Aorta (tissue), 5 donors: ENCODE data around the gene SERPINF2. TPM values are rescaled to one million over a fixed set of nuclear protein-coding genes. Genes with fewer than 3 reads are reported as not detected.
A peak's percentile ranks its signal among the peaks of the same experiment; 100 is the strongest.

Experiments used
- ATAC-seq: fragments of 200-7000 bp; cut with Tn5 transposase; one replicate; pipeline ENCODE4 v1.9.1; 2022; ENCODE audit warnings: moderate library complexity; ENCODE audit not compliant: low FRiP score
- DNase-seq, 2 donors: peaks; one replicate each; pipeline ENCODE4 v3.0.0-alpha.2; 2020
- H3K27ac ChIP-seq, 2 donors: one replicate each; pipeline ENCODE4 v1.5.1; 2013; ENCODE audit warnings: low read length in 2 of 2, mild to moderate bottlenecking in 2 of 2, moderate library complexity in 2 of 2, control low read depth in 1 of 2, inconsistent platforms in 1 of 2, low read depth in 1 of 2
- H3K27me3 ChIP-seq, 2 donors: one replicate each; pipeline ENCODE4 v1.6.1; 2013; ENCODE audit warnings: control low read depth in 1 of 2, low read length in 1 of 2, mild to moderate bottlenecking in 1 of 2, moderate library complexity in 1 of 2; ENCODE audit not compliant: insufficient read depth in 2 of 2, control insufficient read depth in 1 of 2
- H3K36me3 ChIP-seq, 2 donors: one replicate each; pipeline ENCODE4 v1.6.1; 2013; ENCODE audit warnings: control low read depth in 1 of 2, low read length in 1 of 2, mild to moderate bottlenecking in 1 of 2; ENCODE audit not compliant: insufficient read depth in 2 of 2, control insufficient read depth in 1 of 2
- H3K4me1 ChIP-seq, 2 donors: one replicate each; pipeline ENCODE4 v1.6.1; 2013; ENCODE audit warnings: low read length in 2 of 2, control low read depth in 1 of 2, mild to moderate bottlenecking in 1 of 2, moderate library complexity in 1 of 2; ENCODE audit not compliant: insufficient read depth in 2 of 2, control insufficient read depth in 1 of 2
- H3K4me3 ChIP-seq, 2 donors: one replicate each; pipeline ENCODE4 v1.5.1; 2013; ENCODE audit warnings: low read length in 2 of 2, control low read depth in 1 of 2, mild to moderate bottlenecking in 1 of 2
- H3K9me3 ChIP-seq: one replicate; pipeline ENCODE4 v1.6.1; 2013; ENCODE audit warnings: mild to moderate bottlenecking, low read length; ENCODE audit not compliant: control insufficient read depth
- WGBS, 2 donors: extraction: QIAGEN DNeasy Blood & Tissue Kit; methylation state at CpG; one replicate each; pipeline ENCODE4 v1.1.7; 2013; 5-methylcytosine and 5-hydroxymethylcytosine counted together
- intact Hi-C, 2 donors: fragments of 100-400 bp; cut with DNase I; formaldehyde crosslinking; loops; one replicate each; pipeline versions ENCODE4 v1.14.2 to v1.15.0; 2022
- polyA plus RNA-seq, 2 donors: library from polyadenylated mRNA; stranded (reverse); fragments of 200-250 nt; gene quantifications; one replicate each; pipeline ENCODE4 v1.2.3, GENCODE V29; 2013
- total RNA-seq, 2 donors: library from RNA; stranded (reverse); fragmentation: NEBNext Ultra II Directional; extraction: Animal tissue kit (Norgen Biotek cat#: 25700); gene quantifications; one replicate each; pipeline ENCODE4 v1.2.1, GENCODE V29; 2021
- donor health status: healthy with polysubstance abuse.
- donor health status: Bipolar disorder and iron deficiency.
- donor health status: DM: no; HTN: no; CAD: no.
- donor health status: DM: no; HTN: no; CAD: no.
- donor health status: DM: yes; HTN: yes; CAD: no.

The SERPINF2 gene
- total and polyA plus RNA-seq, 4 donors: 0.13 to 15.1 (median 8.0) TPM

- ATAC-seq: no peak
- H3K27ac ChIP-seq: no peak overlapping the region
- peaks cover 0 to 4% of the 10 kb centered on the region in 2 donors for H3K4me1 ChIP-seq
- H3K27me3 ChIP-seq: no peaks in the 10 kb centered on the region
- H3K4me3 ChIP-seq: no peak overlapping the region
- no peaks in the 10 kb centered on the region for H3K9me3 ChIP-seq
- WGBS, 2 donors: 81 to 83% methylated on average over 4 of the region's 4 CpGs
- H3K36me3 ChIP-seq: no peaks in the 10 kb centered on the region
- peak in 1 of 2 donors; percentile 68 for DNase-seq
- intact Hi-C loops: loop anchor here in 1 of 2 donors (2.0 kb wide), 1 partner anchor 65 kb away; no protein-coding TSS in a partner anchor
These were observed 43.3 kb downstream of the SERPINF2 start for GRCh38 chr17:1785930-1786329.

- Histone ChIP-seq H3K27me3 (no peaks in the 10 kb centered on the region), H3K27ac (peak overlapping the region in 1 of 2 donors; percentile 70), H3K9me3 (no peaks in the 10 kb centered on the region), H3K4me1 (peaks cover 0 to 4% of the 10 kb centered on the region in 2 donors), H3K36me3 (no peaks in the 10 kb centered on the region), H3K4me3 (no peak overlapping the region)
- peak in 1 of 2 donors; percentile 48 for DNase-seq
- no peak for ATAC-seq
- intact Hi-C loops: loop anchor here in 1 of 2 donors (2.0 kb wide), 1 partner anchor 66 kb away; no protein-coding TSS in a partner anchor
- WGBS, 2 donors: 84% methylated on average over 7 of the region's 7 CpGs
These were observed 44.0 kb downstream of the SERPINF2 start for GRCh38 chr17:1786708-1787107.

- ATAC-seq (peak; percentile 84), DNase-seq (peak; percentile 87 to 88)
- H3K27ac ChIP-seq: peak overlapping the region in 1 of 2 donors; percentile 95
- WGBS, 2 donors: 57 to 63% methylated on average over 16 of the region's 16 CpGs
- H3K27me3 ChIP-seq: no peaks in the 10 kb centered on the region
- H3K36me3 ChIP-seq: no peaks in the 10 kb centered on the region
- H3K4me3 ChIP-seq: no peak overlapping the region
- intact Hi-C loops: loop anchor here in 1 of 2 donors (2.0 kb wide), 1 partner anchor 67 kb away; no protein-coding TSS in a partner anchor
- H3K4me1 ChIP-seq: peaks cover 0 to 4% of the 10 kb centered on the region in 2 donors
- no peaks in the 10 kb centered on the region for H3K9me3 ChIP-seq
These were observed 44.7 kb downstream of the SERPINF2 start for GRCh38 chr17:1787301-1787902.

DNA sequence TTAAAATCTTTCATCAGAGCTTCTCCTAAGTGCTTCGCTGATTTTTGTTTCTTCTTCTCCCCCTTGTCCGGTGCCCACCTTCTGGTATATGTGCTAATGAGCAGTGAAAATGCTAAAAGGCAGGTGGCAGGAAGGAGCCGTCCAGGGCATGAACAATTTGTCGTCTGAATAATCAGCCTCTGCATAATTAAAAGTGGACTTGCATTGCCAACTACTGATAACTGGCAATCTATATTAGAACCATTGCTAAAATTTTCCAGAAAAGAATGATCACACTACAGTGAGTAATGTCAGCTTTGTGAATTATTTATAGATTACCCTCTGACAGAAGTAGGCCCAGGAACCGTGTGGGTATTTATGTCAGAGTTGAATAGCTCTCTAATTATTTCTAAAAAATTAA is 47.3 kb downstream of the SERPINF2 start:
- H3K27ac ChIP-seq: no peak overlapping the region
- no peaks in the 10 kb centered on the region for H3K36me3 ChIP-seq
- DNase-seq (peak in 1 of 2 donors; percentile 35), ATAC-seq (no peak)
- intact Hi-C loops: no loop called here
- H3K9me3 ChIP-seq: no peaks in the 10 kb centered on the region
- H3K27me3 ChIP-seq: no peaks in the 10 kb centered on the region
- peaks cover 0 to 4% of the 10 kb centered on the region in 2 donors for H3K4me1 ChIP-seq
- no peak overlapping the region for H3K4me3 ChIP-seq
- 52 to 55% methylated on average over 5 of the region's 5 CpGs for WGBS, 2 donors

DNA sequence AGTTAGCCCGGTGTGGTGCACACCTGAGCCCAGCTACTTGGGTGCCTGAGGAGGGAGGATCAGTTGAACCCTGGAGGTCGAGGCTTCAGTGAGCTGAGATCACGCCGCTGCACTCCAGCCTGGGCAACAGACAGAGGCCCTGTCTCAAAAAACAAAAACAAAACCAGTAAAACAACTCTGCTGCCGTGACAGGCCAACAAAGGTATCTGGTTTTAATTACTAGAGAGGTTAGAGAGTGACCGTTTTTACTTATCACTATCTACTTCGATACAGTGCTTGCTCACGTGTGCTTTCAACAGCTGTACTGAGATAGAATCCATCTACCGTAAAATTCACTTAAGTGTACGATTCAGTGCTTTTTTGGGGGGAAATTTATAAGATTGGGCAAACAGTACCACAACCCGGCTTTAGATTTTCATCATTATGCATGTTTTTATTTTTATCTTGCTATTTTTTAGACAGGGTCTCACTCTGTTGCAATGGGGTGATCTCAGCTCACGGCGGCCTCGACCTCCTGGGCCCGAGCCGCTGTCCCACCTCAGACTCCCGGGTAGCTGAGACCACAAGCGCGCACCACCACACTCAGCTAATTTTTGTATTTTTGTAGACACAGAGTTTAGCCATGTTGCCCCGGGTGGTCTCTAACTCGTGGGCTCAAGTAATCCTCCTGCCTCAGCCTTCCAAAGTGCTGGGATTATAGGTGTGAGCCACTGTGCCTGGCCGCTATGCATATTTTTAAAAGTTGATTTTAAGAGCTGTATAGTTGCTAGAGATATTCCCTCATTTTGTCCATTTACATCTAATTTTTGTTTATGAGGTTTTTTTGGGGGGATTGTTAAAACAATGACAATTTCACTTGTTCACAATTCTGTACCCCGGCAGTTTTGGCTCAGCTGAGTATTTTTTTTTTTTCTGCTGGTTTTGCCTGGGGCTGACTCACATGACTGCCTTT is 50.1 kb downstream of the SERPINF2 start:
- DNase-seq: peak; percentile 27 to 61
- Histone ChIP-seq H3K27me3 (no peaks in the 10 kb centered on the region), H3K27ac (no peak overlapping the region), H3K36me3 (no peaks in the 10 kb centered on the region), H3K9me3 (no peaks in the 10 kb centered on the region), H3K4me3 (no peak overlapping the region), H3K4me1 (peaks cover 0 to 6% of the 10 kb centered on the region in 2 donors)
- no peak for ATAC-seq
- intact Hi-C loops: no loop called here
- 85 to 88% methylated on average over 23 of the region's 23 CpGs for WGBS, 2 donors

DNA sequence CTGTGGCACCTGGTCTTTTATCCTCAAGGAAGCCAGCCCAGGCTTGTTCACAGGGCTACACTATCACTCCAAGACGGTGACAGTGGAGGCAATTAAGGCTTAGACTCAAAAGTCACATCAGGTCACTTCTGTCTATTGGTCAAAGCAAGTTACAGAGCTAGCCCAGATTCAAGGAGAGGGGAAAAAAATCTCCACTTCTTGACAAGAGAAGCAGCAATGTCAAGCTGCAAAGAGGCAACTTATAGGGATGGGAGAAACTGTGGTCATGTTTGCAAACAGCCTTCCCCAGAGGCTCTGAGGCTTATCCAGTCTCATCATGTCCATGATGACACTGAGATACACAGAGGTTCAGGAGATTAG is 50.8 kb downstream of the SERPINF2 start:
- intact Hi-C loops: no loop called here
- no peak overlapping the region for H3K27ac ChIP-seq
- ATAC-seq (no peak), DNase-seq (peak in 1 of 2 donors; percentile 17)
- H3K27me3 ChIP-seq: no peaks in the 10 kb centered on the region
- peaks cover 0 to 6% of the 10 kb centered on the region in 2 donors for H3K4me1 ChIP-seq
- no peaks in the 10 kb centered on the region for H3K36me3 ChIP-seq
- WGBS, 2 donors: 61 to 66% methylated on average over 1 of the region's 1 CpG
- H3K9me3 ChIP-seq: no peaks in the 10 kb centered on the region
- H3K4me3 ChIP-seq: no peak overlapping the region

GRCh38 chr17:1796800-1797199 is 54.1 kb downstream of the SERPINF2 start:
- H3K4me1 ChIP-seq: peaks cover 0 to 6% of the 10 kb centered on the region in 2 donors
- H3K27me3 ChIP-seq: no peaks in the 10 kb centered on the region
- no peak overlapping the region for H3K27ac ChIP-seq
- ATAC-seq (no peak), DNase-seq (no peak)
- H3K4me3 ChIP-seq: no peak overlapping the region
- H3K36me3 ChIP-seq: peaks cover 0 to 8% of the 10 kb centered on the region in 2 donors
- WGBS, 2 donors: 0 to 3% methylated on average over 1 of the region's 1 CpG
- intact Hi-C loops: no loop called here
- H3K9me3 ChIP-seq: no peaks in the 10 kb centered on the region

DNA sequence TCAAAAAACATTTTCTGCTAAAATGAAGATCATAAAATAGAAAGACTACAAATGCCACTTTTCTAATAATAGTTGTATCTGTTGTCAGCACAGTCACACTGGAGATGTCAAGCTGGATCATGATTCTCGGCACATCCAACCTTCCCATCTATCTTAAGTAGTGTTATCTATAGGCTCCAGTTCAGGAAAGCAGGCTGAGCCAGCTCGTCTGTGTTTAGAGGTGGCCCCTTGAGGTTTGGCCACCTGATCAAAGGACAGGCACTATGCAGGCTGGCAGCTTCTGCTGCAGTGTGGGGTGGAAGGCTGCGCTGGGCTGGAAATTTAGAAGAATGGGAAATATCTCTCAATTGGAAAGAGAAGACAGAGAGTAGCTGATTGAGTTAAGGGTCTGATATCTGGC is 54.7 kb downstream of the SERPINF2 start:
- WGBS, 2 donors: 58 to 66% methylated on average over 3 of the region's 3 CpGs
- intact Hi-C loops: no loop called here
- Histone ChIP-seq H3K27ac (no peak overlapping the region), H3K4me3 (no peak overlapping the region), H3K36me3 (peaks cover 0 to 8% of the 10 kb centered on the region in 2 donors), H3K9me3 (no peaks in the 10 kb centered on the region), H3K4me1 (peaks cover 0 to 6% of the 10 kb centered on the region in 2 donors), H3K27me3 (no peaks in the 10 kb centered on the region)
- peak in 1 of 2 donors; percentile 41 for DNase-seq
- no peak for ATAC-seq
